ENCODE data around the gene ZGPAT. TPM values are rescaled to one million over a fixed set of nuclear protein-coding genes. Genes with fewer than 3 reads are reported as not detected.

The ZGPAT gene
- polyA plus RNA-seq, 1 donor from 2014 or later, result 60.8 TPM

GRCh38 chr20:63767456-63767855, 59.6 kb downstream of the ZGPAT start:
- H3F3A ChIP-seq (ENCODE audit: insufficient read depth, low read length, poor library complexity, severe bottlenecking), result no peaks in the 10 kb centered on the region
- no peaks in the 10 kb centered on the region for H3K9me3 ChIP-seq (ENCODE audit: low read length)
- no peak overlapping the region for H2AFZ ChIP-seq (ENCODE audit: low read depth, low read length)
- H3K27me3 ChIP-seq (ENCODE audit: insufficient read depth, low read depth, low read length), result no peaks in the 10 kb centered on the region
- no peak overlapping the region for H3K4me2 ChIP-seq (ENCODE audit: low read length)
- H3K36me3 ChIP-seq (ENCODE audit: insufficient read depth, low read length), result no peaks in the 10 kb centered on the region
- no peaks in the 10 kb centered on the region for H3K79me2 ChIP-seq (replicated peaks; ENCODE audit: insufficient read depth, low read length)
- no peak overlapping the region for H3K27ac ChIP-seq (ENCODE audit: low read length)
- no peak overlapping the region for H3K4me3 ChIP-seq (ENCODE audit: low read length)
- TF ChIP-seq EP300 (conservative IDR thresholded peaks at IDR 0.05; ENCODE audit: poor library complexity, severe bottlenecking) (no peak), EZH2 (IDR thresholded peaks at IDR 0.05; ENCODE audit: borderline replicate concordance, insufficient read depth, low read length, poor library complexity, severe bottlenecking) (no peak), MXI1 (conservative IDR thresholded peaks at IDR 0.05; ENCODE audit: poor library complexity, severe bottlenecking) (no peak), REST (IDR thresholded peaks at IDR 0.05; ENCODE audit: borderline replicate concordance) (no peak), TAF1 (IDR thresholded peaks at IDR 0.05; ENCODE audit: low read depth) (no peak), SMC3 (conservative IDR thresholded peaks at IDR 0.05; ENCODE audit: poor library complexity) (no peak)
- no peak overlapping the region for H3K9ac ChIP-seq (ENCODE audit: low read length)
- no peaks in the 10 kb centered on the region for H3K9me2 ChIP-seq (ENCODE audit: insufficient read depth, low read length)
- no peaks in the 10 kb centered on the region for H4K20me1 ChIP-seq (ENCODE audit: insufficient read depth)

GRCh38 chr20:63767886-63768285, 60.0 kb downstream of the ZGPAT start:
- Histone ChIP-seq H3F3A (ENCODE audit: insufficient read depth, low read length, poor library complexity, severe bottlenecking) (no peaks in the 10 kb centered on the region), H3K79me2 (replicated peaks; ENCODE audit: insufficient read depth, low read length) (no peaks in the 10 kb centered on the region), H3K9ac (ENCODE audit: low read length) (no peak overlapping the region), H3K9me2 (ENCODE audit: insufficient read depth, low read length) (no peaks in the 10 kb centered on the region), H3K9me3 (ENCODE audit: low read length) (no peaks in the 10 kb centered on the region), H3K36me3 (ENCODE audit: insufficient read depth, low read length) (no peaks in the 10 kb centered on the region), H3K4me3 (ENCODE audit: low read length) (no peak overlapping the region), H3K27ac (ENCODE audit: low read length) (no peak overlapping the region), H4K20me1 (ENCODE audit: insufficient read depth) (no peaks in the 10 kb centered on the region), H2AFZ (ENCODE audit: low read depth, low read length) (no peak overlapping the region), H3K27me3 (ENCODE audit: insufficient read depth, low read depth, low read length) (no peaks in the 10 kb centered on the region), H3K4me2 (ENCODE audit: low read length) (no peak overlapping the region)
- TF ChIP-seq EP300 (conservative IDR thresholded peaks at IDR 0.05; ENCODE audit: poor library complexity, severe bottlenecking), result no peak
- no peak for TF ChIP-seq CTCF (IDR thresholded peaks at IDR 0.05; ENCODE audit: poor library complexity, severe bottlenecking)
- TF ChIP-seq REST (IDR thresholded peaks at IDR 0.05; ENCODE audit: borderline replicate concordance), result no peak
- TF ChIP-seq SMC3 (conservative IDR thresholded peaks at IDR 0.05; ENCODE audit: poor library complexity), result no peak
- no peak for TF ChIP-seq POLR2AphosphoS5 (IDR thresholded peaks at IDR 0.05)
- TF ChIP-seq EZH2 (IDR thresholded peaks at IDR 0.05; ENCODE audit: borderline replicate concordance, insufficient read depth, low read length, poor library complexity, severe bottlenecking), result no peak
